A549 (cell line): ENCODE measurements around the gene JOSD1.

Experiments
- PHF8 ChIP-seq: fragments of 200-600 bp; sonication (generic); IDR thresholded peaks from 2 replicates; pipeline ENCODE4 v1.6.1; 2016; ENCODE audit warnings: low read depth, mild to moderate bottlenecking, antibody characterized with exemption, moderate library complexity, borderline replicate concordance
- ZNF302 ChIP-seq: fragments of 250-450 bp; sonication (Bioruptor Pico); IDR thresholded peaks from 2 replicates; pipeline ENCODE4 v1.9.0; 2021; ENCODE audit warnings: inconsistent platforms, mild to moderate bottlenecking, moderate library complexity

GRCh38 chr22:38734421-38735100, 33.8 kb upstream of the JOSD1 start:
- no peak for TF ChIP-seq ZNF302
- no peak for TF ChIP-seq PHF8
